ENCODE data around the gene POGK.

Gene POGK

DNA sequence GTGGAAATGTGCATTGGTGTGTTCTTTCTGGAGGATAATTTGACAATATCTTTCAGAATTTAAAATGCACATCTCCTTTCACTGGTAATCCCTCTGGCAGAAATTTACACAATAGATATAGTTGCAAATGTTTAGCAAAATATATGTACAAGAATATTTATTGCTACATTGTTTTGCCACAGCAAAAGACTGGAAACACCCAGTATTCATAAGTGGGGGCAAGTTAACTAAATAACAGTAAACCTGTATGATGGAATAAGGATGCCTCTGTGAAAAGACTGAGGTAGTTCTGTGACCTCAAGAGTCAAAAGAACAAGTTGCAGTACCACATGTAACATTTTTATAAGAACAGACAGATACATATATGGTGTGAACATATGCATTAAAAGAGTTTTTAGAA is 50.5 kb downstream of the POGK start:
- TF ChIP-seq, protein P1, sequence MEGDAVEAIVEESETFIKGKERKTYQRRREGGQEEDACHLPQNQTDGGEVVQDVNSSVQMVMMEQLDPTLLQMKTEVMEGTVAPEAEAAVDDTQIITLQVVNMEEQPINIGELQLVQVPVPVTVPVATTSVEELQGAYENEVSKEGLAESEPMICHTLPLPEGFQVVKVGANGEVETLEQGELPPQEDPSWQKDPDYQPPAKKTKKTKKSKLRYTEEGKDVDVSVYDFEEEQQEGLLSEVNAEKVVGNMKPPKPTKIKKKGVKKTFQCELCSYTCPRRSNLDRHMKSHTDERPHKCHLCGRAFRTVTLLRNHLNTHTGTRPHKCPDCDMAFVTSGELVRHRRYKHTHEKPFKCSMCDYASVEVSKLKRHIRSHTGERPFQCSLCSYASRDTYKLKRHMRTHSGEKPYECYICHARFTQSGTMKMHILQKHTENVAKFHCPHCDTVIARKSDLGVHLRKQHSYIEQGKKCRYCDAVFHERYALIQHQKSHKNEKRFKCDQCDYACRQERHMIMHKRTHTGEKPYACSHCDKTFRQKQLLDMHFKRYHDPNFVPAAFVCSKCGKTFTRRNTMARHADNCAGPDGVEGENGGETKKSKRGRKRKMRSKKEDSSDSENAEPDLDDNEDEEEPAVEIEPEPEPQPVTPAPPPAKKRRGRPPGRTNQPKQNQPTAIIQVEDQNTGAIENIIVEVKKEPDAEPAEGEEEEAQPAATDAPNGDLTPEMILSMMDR (IDR thresholded peaks at IDR 0.05): no peak

DNA sequence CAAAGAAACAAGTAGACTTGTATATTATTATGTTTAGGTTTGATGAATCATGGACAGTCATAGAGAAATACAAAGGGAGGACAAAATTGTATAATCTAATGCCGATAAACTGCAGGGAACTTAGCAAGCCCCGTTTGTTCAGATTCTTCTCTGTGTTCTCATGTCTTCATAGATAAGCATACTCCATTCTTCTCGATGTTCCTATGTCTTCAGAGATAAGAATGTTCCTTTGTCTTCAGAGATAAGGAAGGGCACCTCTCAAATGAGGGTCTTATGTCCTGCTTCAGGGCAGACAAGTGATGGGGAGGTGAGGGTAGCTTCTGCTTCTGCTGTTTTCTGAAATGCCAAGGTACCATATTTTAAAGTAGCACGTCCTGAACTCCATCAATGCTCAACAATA is 56.5 kb downstream of the POGK start:
- TF ChIP-seq, protein P1 (IDR thresholded peaks at IDR 0.05): no peak

DNA sequence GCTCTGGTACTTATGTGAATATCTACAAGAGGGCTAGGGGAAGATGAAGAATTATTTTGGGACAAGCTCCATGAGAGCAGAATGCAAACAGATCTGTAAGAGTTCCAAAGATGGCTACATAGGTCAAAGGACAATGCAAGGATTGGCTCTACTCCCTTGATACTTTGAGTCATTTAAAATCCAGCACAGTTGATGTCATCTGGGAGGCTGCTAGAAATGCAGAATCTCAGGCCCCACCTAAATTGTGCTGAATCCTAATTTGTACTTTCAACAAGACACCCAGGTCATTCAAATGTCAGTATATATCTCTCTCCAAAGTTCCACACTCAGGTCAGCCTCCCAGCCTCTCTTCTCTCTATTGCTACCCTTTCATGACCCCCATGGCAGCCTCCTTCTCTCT is 60.5 kb downstream of the POGK start:
- TF ChIP-seq, protein P1 (IDR thresholded peaks at IDR 0.05): no peak

DNA sequence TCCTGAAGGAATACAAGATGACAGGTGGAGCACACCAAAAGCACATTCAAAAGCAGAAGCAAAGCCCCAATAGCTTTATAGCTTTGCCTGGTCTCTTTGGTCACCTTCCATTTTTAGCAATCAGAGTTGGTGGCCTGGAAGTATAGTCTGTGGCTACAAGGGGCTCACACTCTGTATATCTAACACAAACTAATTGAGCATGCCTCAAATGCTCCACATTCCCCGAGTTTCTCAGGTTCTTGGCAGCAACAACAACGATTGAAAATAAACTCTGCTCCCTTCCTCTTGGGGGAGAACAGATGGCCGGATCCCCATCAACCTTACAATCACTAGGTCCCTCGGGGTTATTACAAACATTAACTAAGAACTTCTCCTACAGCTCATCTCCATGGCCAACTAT is 61.7 kb downstream of the POGK start:
- TF ChIP-seq, protein P1 (IDR thresholded peaks at IDR 0.05): no peak

DNA sequence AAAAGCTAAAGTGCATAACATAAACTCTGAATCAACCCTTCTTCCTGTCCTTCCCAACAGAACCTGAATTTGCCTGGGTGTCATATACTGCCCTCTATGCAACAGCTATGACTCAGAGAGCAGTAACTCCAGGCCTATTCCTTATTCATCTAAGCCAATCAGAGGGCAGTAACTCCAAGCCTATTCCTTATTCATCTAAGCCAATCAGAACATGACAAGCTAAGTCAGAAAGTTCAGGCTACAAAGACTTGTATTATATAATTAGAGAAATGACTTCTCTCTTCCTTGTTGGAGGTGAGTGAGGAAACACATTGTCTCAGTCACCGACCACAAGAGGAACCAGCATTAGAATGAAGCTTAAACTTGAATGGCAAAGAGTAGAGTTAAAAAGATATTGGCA is 63.0 kb downstream of the POGK start:
- TF ChIP-seq, protein P1 (IDR thresholded peaks at IDR 0.05): no peak

DNA sequence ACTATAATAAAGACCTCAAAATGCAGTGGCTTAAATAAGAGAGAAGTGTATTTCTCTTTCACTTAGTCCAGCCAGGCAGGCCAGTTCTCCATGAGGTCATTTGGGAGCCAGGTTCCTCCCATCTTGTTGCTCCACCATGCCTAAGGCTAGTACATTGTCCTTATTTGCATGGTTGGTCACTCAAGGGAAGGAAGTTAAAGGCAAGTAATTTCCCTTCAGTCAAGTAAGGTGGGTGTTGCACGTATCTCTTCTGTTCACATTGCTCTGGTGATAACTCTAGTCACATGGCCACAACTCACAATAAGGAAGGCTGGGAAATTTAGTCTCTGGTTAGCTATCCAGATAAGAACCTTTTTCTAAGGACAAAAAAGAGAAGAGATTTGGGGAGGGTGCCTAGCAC is 64.0 kb downstream of the POGK start:
- TF ChIP-seq, protein P1 (IDR thresholded peaks at IDR 0.05): no peak

DNA sequence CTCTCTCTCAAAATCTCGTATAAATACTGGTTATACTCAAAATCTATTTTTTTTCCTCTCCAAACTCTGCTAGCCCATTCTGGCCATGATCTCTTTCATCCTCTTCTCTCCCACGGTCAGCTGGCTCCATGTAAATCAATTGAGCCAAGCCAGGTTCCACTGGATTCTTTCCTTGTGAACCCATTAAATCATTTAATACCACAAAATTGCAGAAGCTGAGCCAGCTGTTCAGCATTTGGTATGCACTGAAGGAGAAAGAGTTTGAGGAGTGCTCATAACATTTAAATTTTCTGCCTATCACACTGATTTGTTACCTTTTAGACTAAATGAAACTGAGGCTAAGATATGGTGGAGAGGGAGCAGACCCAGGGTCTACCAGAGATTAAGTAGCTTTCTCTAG is 65.9 kb downstream of the POGK start:
- TF ChIP-seq, protein P1 (IDR thresholded peaks at IDR 0.05): no peak

DNA sequence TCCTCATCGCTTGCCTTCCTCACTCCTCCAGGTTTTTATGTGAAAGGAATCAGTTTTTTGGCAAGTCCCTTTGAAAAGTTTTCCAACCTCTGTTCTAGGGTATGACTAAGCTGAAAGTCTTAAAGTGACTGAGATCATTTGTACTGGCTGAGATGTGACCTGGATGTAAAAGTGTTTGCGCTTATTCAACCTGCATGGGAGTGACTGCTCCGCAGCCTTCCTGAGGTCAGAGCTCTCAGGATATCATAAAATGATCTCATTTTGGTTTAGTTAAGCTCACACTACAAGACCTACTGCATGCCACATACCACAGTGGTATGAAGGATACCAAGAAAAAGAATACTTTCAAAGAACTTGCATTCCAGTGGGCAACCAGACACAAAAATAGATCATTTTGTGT is 66.6 kb downstream of the POGK start:
- TF ChIP-seq, protein P1 (IDR thresholded peaks at IDR 0.05): no peak

Measured in LNCAP (cell line).